HPDE6-E6E7 (cell line): ENCODE measurements around the gene FNDC11.
A peak's percentile ranks its signal among the peaks of the same experiment; 100 is the strongest.

Source experiments
- DNase-seq: peaks from one replicate; pipeline ENCODE4 v3.0.0; 2011; ENCODE audit warnings: missing footprints; ENCODE audit errors: extremely low spot score

Gene FNDC11

GRCh38 chr20:63539441-63540370, 14.3 kb upstream of the FNDC11 start:
- DNase-seq, result no peak

- no peak for DNase-seq
Observed at GRCh38 chr20:63540417-63541186, 13.4 kb upstream of the FNDC11 start.

DNA sequence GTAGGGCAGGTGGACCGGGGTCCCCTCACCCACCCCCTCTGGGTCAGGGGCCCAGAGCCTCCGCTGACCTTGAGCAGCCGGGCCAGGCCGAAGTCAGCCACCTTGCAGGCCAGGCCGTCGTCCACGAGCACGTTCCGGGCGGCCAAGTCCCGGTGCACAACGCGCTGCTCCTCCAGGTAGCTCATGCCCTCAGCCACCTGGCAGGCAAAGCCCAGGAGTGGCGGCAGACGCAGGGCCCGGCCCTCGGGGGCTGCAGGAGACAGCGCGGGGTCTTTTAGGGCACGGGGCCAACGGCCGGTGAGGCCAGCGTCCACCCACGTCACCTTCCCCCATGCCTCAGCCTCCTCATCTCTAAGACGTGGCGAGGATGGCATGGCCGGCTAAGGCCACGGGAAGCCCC, 12.6 kb upstream of the FNDC11 start:
- no peak for DNase-seq

- DNase-seq, result no peak
Observed at GRCh38 chr20:63542031-63542559, 11.9 kb upstream of the FNDC11 start.

DNA sequence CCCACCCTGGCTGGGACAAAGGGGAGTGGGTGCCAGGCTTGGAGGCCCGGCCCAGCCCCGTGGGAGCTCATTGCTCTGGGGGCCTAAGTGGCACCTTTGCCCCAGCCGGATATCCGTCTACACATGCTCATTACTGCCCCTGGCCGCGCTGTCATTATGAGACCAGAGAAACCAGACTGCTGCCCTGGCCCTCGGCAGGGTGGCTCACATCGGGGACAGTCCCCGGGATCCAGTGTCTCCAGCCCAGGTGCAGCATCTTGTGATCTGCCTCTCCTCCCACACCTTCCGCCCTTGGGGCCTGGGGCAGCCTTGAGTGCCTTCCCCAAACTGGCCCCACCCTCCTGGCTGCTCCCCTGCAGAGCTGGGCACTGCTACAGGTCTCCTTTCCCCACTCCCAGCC, 11.3 kb upstream of the FNDC11 start:
- DNase-seq, result no peak

DNA sequence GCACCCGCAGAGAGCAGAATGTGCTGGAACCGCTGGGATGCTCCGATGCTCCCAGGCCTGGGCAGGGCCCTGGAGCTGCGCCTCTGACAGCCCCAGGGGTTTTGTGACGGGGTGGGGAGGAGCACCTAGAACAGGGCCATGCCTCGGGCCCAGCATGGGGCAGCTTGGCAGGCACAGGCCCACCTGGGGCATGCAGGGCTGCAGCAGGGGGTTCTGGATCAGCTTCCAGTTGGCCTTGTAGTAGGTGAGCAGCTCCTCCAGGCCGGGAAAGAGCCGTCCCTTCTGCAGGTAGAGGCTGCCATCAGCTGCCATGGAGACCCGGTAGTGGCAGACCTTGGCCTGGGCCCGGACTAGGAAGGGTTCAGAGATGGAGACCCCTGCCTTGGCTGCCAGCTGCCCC, 10.8 kb upstream of the FNDC11 start:
- no peak for DNase-seq

- DNase-seq, result no peak
Observed at GRCh38 chr20:63543733-63544132, 10.2 kb upstream of the FNDC11 start.

DNA sequence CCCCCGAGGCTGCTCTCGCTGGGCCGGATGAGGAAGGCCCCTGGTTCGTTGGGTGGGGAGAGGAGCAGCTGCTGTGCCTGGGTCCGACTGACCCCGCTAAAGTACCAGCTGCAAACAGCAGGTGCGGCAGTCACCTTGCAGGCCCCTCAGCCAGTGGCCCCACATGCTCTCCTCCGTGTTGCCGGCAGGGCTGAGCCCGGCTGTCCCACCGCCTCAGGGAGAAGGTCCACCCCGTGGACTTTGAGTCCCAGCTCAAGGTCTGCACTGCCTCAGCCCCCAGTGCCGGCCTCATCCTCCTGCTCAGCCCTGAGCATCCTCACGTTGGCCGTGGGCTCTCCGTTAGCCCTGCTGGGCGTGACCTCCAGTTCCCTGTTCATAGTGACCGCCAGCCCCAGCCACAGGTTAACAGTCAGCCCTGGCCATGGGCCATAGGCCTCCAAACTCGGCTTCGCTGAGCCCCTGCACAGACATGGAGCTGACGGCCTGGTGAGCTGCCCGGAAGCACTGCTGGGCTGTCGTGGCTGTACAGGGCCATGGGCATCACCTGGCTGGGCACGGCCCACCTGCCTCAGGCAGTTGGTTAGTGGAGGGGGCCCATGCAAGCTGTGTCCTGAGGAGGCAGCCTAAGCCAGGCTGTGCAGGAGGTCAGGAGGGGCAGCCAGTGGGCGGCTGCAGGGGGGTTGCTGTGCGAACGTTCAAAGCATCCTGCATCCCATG, 9.6 kb upstream of the FNDC11 start:
- DNase-seq, result no peak

DNA sequence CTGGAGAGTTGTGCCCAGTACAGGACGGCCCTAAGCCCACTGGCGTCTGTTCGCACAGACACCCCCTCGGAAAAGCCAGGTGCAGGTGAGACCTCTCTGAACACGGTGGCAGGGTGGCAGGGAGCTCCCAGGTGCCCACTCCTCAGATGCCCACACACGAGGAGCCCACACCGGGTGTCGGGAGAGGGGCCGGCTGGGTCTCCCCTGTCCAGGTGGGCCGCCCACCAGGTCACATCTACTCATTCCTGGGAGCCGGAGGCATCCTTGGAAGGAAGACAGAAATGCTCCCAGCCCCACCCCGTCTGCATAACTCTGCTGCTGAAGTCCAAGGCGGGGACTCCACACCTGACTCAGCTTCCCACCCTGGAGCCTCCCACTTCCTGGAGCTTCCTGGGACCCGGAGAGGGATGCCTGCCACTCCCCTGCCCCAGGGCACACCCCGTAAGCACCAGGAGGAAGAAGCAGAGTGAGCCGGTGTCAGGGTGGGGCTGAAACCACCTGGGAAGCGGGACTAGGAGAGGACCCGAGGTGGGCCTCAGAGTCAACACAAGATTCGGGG, 8.9 kb upstream of the FNDC11 start:
- peak; percentile 98 for DNase-seq

GRCh38 chr20:63545814-63546213, 8.1 kb upstream of the FNDC11 start:
- DNase-seq, result no peak

DNA sequence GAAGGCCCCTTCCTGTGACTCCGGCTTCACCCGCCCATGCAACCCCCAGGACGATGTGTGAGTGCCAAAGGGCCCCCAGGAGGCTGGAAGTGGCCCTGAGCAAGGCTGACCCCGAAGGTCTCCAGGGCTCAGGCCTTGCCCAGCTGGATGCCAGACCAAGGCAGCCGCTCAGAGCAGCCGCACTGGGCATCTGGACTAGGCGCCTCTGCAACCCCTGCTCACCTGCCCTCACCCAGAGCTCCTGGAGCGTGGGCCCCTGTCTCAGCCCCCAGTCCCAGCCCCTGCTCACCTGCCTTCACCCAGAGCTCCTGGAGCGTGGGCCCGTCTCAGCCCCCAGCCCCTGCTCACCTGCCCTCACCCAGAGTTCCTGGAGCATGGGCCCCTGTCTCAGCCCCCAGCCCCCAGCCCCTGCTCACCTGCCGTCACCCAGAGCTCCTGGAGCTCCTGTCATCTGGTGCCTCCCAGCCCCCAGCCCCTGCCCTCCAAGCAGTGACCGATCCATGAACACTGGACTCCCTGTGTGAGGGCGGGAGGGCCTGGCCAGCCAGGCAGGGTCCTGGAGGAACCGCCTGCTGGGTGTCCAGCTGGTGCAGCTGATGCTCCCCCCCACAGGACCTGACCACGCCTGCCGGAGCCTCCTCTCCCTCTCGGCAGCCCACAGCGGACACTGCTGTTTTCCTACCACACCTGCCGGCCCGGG, 7.6 kb upstream of the FNDC11 start:
- DNase-seq, result no peak

- no peak for DNase-seq
Observed at GRCh38 chr20:63546956-63547724, 6.8 kb upstream of the FNDC11 start.

DNA sequence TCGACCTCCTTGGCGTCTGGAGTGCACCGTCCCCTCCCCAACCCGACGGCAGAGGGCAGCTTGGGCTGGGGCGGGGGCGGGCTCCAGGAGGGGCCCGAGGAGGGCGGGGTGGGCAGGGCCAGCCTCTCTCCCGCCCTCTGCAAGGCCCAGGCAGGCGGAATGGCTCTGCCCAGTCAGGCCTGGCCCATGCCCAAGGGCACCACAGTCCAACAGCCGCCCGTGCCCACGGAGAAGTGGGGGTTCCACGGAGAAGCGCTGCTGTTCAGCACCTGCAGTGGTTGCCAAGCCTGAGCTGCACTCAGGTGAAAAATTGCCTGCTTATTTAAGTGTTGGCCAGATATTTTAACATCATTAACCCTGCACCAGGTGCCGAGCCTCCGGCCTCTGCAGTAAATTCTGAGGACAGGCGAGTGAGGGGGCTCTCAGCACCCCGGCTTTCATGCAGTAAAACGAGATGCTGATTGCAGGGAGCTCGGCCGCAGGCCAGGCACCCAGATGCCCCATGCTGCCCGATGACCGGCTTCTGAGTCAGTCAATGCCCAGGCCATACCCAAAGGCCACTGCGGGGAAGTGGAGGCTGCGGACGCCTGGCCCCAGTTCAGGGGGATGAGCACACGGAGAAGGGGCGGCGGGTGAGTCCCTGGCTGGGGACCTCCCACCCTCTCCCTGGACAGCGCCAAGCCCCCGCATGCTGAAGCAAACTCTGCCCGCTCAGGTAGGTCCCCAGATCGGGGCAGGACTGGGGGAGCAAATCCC, 6.1 kb upstream of the FNDC11 start, which contains the start of gene SRMS:
Gene SRMS (minus strand): TSS at position 25 of the 756 bp plus-strand sequence. CDS start 286 bp downstream, outside the sequence.
- DNase-seq, result no peak

DNA sequence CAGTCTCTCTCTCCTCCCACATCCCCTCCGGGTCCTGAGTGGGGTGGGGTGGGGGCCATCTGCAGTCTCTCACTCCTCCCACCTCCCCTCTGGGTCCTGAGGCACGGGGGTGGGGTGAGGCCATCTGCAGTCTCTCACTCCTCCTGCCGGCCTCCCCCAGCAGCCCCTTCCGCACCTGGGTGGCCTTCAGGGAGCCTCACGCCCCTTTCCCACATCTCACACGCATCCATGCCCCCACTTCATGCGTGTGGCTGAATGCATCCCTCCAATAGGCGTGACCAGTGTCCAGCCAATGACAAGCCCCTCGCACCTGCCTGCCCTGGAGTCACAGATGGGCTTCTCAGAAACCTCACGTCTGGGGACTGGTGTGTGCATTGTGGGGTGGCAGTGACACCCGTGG, 5.4 kb upstream of the FNDC11 start:
- DNase-seq, result no peak

DNA sequence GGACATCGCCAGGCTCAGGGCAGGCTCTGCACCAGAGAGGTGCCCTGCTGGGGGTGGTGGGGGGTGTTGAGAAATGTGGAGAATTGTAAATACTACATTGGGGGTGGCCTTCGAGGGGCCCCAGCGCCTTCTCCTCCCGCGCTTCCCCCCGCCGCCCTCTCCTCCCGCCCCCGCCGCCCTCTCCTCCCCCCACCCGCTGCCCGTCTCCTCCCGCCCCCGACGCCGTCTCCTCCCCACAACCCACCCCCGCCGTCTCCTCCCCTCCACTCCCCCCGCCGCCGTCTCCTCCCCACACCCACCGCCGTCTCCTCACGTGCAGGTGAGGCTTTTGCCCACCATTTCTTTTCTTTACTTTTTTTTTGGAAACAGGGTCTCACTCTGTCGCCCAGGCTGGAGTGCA, 4.9 kb upstream of the FNDC11 start:
- no peak for DNase-seq

GRCh38 chr20:63549679-63550282, 4.2 kb upstream of the FNDC11 start:
- DNase-seq, result no peak

GRCh38 chr20:63551068-63551467, 2.9 kb upstream of the FNDC11 start:
- no peak for DNase-seq

DNA sequence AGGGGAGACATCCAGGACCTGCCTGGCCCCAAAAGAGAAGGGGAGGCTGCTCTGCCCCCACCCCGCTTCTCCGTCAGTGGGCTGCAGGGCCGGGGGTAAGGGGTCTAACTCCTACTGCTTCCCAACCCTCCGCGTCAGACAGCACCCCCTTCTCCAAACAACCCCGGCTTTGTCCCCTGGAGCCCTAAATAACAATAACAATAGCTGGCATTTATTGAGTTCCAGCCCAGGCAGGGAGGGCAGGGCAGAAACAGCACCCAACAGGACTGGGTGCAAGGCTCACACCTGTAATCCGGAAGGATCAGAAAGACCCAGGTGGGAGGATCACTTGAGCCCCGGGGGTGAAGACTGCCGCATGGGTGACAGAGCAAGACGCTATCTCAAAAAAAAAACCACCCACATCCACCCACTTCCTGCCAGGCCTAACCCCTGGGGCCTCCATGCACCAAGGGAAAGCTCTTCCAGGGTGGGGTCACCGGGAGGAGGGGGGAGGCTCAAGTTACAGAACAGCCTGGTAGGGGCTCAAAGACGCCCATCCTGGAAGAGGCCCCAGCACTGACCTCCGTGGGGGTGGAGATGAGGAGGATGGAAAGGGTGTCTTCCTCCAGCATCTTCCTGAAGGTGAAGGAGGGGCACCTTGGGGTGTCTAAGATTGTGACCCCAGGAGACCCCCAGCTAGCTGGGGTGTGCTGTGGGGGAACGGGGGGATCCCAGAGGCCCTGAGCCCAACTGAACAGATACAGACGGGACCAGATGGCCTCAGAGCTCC, 1.3 kb upstream of the FNDC11 start:
- DNase-seq, result no peak
